T-helper 2 cell treated with Interferon-gamma antibody and Interleukin-4, amounts not matched to agents 100 ng/mL and 5 ng/mL, for 36 hours (primary cell): Measurements from ENCODE around the gene ASMTL. TPM values are rescaled to one million over a fixed set of nuclear protein-coding genes. Genes with fewer than 3 reads are reported as not detected.
"Not testable (repeated sequence)": the region's sequence is repeated elsewhere in the genome, so short reads cannot be mapped to it uniquely, and the experiment has no call there.

ENCODE experiments used
- intact Hi-C: fragments of 100-400 bp; cut with micrococcal nuclease; formaldehyde crosslinking; loops from one replicate; pipeline ENCODE4 v1.15.1; 2023
- total RNA-seq: library from RNA; stranded (reverse); gene quantifications from 2 replicates; pipeline ENCODE4 v1.2.3, GENCODE V29; 2022

Gene ASMTL
- total RNA-seq, 1 donor from 2014 or later: 44.3 TPM

GRCh38 chrX:1482530-1482928 lies 29.8 kb upstream of the ASMTL start:
- intact Hi-C loops: loop anchor here (1.0 to 5.0 kb wide), 4 partner anchors 11 to 53 kb away; no protein-coding TSS in a partner anchor

DNA sequence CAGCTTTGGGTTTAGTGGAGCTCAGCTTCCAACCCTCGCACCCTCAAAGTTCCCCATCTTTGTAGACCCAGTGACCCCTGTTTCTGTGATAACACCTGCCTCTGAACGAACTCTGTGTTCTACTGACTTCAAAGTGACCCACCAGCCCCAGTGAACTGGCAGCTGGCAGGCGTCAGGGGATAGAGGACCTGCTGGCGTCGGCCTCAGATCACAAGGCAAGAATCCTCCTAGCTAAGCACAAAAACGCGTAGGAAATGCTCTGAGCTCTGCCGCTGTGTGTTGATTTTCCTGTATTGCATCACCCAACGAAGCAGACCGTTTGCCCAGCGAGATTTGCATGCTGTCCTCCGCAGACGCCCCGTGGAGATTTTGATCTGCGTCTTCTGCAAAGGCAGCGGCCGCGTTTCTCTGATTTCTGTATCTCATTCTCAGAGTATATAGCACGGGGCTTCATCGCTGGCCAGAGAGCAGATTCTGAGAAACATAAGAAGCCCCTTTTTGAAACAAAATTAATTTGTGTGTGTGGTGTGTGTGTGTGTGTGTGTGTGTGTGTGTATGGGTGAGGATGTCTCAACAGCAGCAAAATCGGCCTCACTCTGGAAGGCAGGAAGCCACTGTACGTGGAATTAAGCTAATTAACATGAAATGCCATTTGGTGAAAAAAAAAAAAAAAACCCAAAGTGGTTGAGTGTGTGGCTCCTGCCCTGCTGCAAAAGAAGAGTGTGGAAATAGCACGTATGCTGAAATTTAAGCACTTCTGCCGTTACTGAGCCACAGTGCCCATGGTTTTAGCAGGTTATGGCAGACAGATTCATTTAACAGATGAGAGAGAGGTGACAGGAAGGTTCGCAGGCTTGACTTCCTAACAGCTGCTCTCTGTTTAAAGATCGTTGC lies 29.2 kb upstream of the ASMTL start:
- intact Hi-C loops: loop anchor here (1.0 to 5.0 kb wide), 7 partner anchors 10 to 53 kb away; no protein-coding TSS in a partner anchor

GRCh38 chrX:1480082-1480785 lies 27.5 kb upstream of the ASMTL start:
- intact Hi-C loops: loop anchor here (5.0 kb wide), 1 partner anchor 42 kb away; no protein-coding TSS in a partner anchor

- intact Hi-C loops: no loop called here
Measured at GRCh38 chrX:1477801-1478458, 25.2 kb upstream of the ASMTL start.

GRCh38 chrX:1477229-1477628 lies 24.5 kb upstream of the ASMTL start:
- intact Hi-C loops: no loop called here

GRCh38 chrX:1476682-1477081 lies 24.0 kb upstream of the ASMTL start:
- intact Hi-C loops: no loop called here

GRCh38 chrX:1475881-1476280 lies 23.2 kb upstream of the ASMTL start:
- intact Hi-C loops: no loop called here

GRCh38 chrX:1475481-1475880 lies 22.8 kb upstream of the ASMTL start:
- intact Hi-C loops: no loop called here

DNA sequence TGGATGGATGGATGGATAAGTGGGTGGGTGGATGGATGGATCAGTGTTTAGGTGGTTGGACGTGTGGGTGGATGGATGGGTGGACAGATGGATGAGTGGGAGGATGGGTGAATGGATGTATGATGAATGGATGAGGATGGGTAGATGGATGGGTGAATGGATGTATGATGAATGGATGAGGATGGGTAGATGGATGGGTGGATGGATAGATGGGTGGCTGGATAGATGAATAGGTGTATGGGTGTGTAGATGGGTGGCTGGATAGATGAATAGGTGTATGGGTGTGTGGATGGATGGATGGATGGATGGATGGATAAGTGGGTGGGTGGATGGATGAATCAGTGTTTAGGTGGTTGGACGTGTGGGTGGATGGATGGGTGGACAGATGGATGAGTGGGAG lies 21.9 kb upstream of the ASMTL start:
- intact Hi-C loops: not testable (repeated sequence)

DNA sequence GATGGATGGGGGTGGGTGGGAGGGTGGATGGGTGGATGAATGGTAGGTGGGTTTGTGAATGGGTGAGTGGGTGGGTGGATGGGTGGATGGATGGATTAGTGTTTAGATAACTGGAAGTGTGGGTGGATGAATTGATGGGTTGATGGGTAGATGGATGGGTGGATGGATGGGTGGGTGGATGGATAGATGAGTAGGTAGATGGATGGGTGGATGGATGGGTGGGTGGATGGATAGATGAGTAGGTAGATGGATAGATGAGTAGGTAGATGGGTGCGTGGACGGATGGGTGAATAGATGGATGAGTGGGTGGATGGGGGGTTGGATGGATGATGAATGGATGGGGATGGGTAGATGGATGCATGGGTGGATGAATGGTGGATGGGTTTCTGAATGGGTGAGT lies 20.3 kb upstream of the ASMTL start:
- intact Hi-C loops: loop anchor here (1.0 kb wide), 1 partner anchor 8 kb away; no protein-coding TSS in a partner anchor

DNA sequence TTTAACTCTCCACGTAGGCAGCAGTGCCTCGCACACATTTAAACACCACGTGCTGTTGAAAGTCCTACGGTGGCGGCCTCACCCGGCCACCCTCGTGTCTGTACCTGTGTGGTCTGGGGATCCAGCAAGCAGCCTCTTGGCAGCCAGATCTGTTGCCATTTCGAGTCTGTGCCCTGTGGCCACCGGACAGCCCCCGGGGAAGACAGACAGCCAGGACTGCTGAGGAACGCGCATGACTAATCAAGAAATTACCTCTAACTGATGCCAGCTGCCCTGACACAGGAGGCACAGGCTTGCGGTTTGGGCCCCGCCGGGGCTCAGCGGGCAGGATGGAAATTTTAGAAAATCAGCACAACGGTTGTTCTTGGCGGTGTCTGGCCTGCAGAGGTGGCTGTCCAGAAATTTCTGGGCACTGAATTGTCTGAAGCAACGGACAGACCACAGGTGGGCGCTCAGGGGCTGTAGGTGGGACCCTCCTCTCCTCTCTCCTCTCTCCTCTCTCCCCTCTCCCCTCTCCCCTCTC lies 15.6 kb upstream of the ASMTL start:
- intact Hi-C loops: loop anchor here (1.0 kb wide), 1 partner anchor 13 kb away; no protein-coding TSS in a partner anchor

DNA sequence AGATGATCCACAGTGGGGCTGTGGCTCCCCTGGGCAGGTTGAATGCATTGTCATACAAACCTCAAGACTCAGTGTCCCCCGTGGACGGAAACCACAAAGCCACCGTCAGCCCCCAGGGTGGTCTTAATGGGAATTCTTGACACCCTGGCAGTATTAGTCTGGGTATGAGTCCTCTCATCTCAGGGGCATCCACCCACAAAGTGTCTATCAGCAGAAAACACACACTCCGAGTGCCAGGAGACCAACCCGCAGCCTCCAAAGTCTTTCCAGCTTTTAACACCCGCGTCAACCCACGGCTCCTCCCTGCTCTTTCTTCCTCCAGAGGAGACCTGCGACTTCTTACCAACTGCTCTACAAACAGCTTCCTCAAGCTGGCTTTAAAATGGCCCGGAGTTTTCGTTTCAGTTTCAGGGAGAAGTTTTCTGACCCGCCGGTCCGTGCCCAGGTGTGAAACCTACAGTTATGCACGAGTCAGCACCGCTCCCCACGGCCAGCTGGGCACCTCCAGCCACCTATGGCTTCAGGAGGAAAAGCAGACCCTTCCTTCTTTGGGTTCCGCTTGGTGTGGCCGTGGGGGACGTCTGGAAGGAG lies 14.4 kb upstream of the ASMTL start:
- intact Hi-C loops: no loop called here

DNA sequence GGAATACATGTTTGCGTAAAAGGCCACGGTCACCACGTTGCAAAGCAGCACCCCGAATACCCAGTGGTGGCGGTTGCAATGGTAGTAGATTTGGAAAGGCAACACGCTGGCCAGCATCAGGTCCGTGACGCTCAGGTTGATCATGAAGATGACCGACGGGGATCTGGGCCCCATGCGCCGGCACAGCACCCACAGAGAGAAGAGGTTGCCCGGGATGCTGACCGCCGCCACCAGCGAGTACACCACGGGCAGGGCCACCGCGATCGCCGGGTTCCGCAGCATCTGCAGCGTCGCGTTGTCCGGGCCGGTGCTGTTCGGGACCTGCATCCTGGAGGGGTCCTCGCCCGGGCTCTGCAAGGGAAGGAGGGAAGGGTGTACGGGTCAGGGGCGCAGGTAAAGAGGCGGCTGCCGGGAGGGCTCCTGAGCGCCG lies 13.5 kb upstream of the ASMTL start:
- intact Hi-C loops: no loop called here

DNA sequence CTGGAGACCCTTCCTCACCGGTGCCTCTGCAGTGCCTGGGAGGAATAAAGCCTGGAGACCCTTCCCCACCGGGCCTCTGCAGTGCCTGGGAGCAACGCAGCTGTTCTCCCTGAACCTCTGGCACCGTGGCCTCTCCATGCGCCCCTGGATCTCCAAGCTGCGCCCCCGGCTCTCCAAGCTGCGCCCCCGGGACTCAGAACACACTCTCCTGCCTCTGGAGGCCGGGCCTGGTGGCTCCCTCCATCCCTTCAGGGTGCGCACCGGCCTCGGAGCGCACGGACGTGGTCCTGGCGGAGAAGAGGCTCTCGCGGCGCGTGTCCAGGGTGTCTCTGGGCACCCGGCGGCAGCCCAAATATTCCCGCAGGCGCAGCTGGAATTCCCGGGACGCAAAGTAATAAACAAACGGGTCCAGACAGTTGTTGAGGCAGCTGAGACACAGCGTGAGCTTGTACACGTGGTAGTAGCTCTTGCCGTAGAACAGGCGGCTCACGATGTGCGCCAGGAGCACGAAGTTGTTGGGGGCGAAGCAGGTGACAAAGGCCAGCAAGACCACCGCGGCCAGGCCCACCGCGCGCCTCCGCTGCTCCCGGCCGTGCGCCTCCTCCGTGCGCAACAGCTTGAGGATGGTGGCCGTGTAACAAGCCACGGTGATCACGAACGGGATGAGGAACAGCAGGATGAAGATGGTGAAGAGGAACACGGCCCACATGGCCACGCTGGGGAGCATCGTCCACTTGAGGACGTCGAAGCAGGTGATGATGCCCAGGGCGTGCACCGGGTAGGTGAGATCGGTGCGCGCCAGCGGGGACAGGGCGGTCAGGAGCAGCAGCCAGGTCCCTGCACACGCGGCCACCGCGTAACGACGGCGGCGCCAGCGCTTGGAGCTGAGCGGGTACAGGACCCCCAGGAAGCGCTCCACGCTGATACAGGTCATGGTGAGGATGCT lies 12.8 kb upstream of the ASMTL start:
- intact Hi-C loops: no loop called here

GRCh38 chrX:1464971-1465285 lies 12.2 kb upstream of the ASMTL start:
- intact Hi-C loops: no loop called here

DNA sequence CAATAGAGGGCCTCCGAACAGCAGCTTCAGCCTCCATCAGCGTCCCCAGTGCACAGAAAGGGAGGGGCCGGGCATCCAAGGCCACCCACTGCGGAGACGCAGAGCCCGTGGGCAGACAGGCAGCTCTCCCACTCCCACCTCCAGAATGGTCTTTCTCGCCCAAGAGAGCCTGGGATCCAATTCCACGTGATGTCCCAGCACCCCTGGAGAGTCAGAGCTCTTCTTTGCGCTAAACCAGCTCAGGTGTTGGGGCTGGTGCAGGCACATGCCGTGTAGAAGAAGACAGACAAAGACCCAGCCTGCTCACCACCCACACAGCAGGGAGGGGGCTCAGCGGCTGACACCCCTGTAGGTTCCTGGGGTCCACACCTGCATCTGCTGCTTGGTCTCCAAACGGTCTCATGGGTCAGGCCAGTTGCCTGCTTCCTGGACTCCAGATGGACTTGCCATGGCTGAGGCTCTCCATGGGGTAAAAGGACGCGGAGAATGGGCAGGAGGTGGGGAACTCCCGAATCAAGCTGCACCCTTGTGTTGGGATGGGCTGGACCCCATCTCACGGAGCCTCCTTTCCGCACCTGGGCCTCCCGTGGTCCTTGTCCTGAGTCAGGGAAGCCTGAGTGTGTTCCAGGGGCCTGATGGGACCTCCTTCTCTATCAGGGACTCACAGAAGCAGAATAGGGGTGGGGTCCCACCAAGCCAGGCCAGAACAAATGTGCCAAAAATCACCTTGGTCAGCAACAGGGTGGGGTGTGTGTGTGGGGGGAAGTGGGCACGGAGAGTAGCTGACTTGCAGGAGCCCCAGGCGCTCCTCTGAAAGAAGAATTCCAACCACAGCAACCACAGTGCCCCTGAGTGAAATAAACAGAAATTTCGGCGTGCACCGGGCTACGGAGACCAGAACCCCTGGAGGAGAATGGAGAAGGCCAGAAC lies 11.6 kb upstream of the ASMTL start:
- intact Hi-C loops: no loop called here

DNA sequence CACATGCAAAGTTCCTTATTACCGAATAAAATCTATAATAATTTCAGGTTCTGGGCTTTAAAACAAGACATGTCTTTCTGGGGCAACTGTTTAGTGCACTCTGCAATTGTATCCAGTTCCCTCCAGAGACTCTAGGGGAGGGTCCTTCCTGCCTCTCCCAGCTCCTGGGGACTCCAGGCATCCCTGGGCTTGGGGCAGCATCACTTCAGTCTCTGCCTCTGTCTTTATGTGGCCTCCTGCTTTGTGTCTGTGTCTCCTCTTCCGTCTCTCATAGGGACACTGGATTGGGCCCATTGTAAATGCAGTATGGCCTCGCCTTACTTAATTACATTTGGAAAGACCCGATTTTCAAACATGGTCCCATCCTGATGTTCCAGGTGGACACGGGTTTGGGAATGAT lies 10.9 kb upstream of the ASMTL start:
- intact Hi-C loops: loop anchor here (1.0 to 2.0 kb wide), 4 partner anchors 8 to 73 kb away; partner anchors contain the start of gene P2RY8

- intact Hi-C loops: loop anchor here (1.0 to 2.0 kb wide), 5 partner anchors 8 to 74 kb away; partner anchors contain the start of gene P2RY8
Measured at GRCh38 chrX:1462596-1463251, 10.0 kb upstream of the ASMTL start.
